Lung (tissue), 12 donors: ENCODE results near the gene DDX21. TPM values are rescaled to one million over a fixed set of nuclear protein-coding genes. Genes with fewer than 3 reads are reported as not detected.
"Not testable (repeated sequence)": the region's sequence is repeated elsewhere in the genome, so short reads cannot be mapped to it uniquely, and the experiment has no call there.

Source experiments
- ATAC-seq: fragments of 200-7000 bp; cut with Tn5 transposase; one replicate; pipeline ENCODE4 v1.9.1; 2020; ENCODE audit warnings: moderate number of reproducible peaks; ENCODE audit not compliant: insufficient read depth, low FRiP score
- DNase-seq, 3 donors: peaks; one replicate each; pipeline ENCODE4 v3.0.0-alpha.2; 2013 to 2017
- H3K27ac ChIP-seq, 2 donors: one replicate each; pipeline ENCODE4 v1.5.1; 2013; ENCODE audit warnings: mild to moderate bottlenecking in 2 of 2, moderate library complexity in 2 of 2, control low read depth in 1 of 2, inconsistent platforms in 1 of 2, low read depth in 1 of 2, low read length in 1 of 2
- H3K27me3 ChIP-seq, 3 donors: one replicate each; pipeline ENCODE4 v1.5.1; 2013; ENCODE audit warnings: low read length in 2 of 3; ENCODE audit not compliant: control insufficient read depth in 3 of 3, insufficient read depth in 3 of 3
- H3K36me3 ChIP-seq, 4 donors: one replicate each; pipeline ENCODE4 v1.5.1; 2013; ENCODE audit warnings: low read length in 4 of 4, mild to moderate bottlenecking in 1 of 4, moderate library complexity in 1 of 4; ENCODE audit not compliant: control insufficient read depth in 4 of 4, insufficient read depth in 4 of 4
- H3K4me1 ChIP-seq, 5 donors: one replicate each; pipeline ENCODE4 v1.5.1; 2013; ENCODE audit warnings: low read length in 5 of 5, mild to moderate bottlenecking in 2 of 5, moderate library complexity in 1 of 5; ENCODE audit not compliant: control insufficient read depth in 5 of 5, insufficient read depth in 5 of 5
- H3K4me3 ChIP-seq: one replicate; pipeline ENCODE4 v1.5.1; 2013; ENCODE audit warnings: mild to moderate bottlenecking, control low read depth, moderate library complexity
- H3K9ac ChIP-seq, 2 donors: one replicate each; pipeline ENCODE4 v1.5.1; 2013; ENCODE audit warnings: low read length in 2 of 2, control low read depth in 1 of 2; ENCODE audit not compliant: insufficient read depth in 1 of 2
- H3K9me3 ChIP-seq, 4 donors: one replicate each; pipeline ENCODE4 v1.5.1; 2013; ENCODE audit warnings: low read length in 3 of 4, mild to moderate bottlenecking in 1 of 4, moderate library complexity in 1 of 4; ENCODE audit not compliant: control insufficient read depth in 4 of 4, insufficient read depth in 3 of 4
- WGBS, 2 donors: extraction: QIAGEN DNeasy Blood & Tissue Kit; methylation state at CpG; one replicate each; pipeline ENCODE4 v1.1.7; 2013; 5-methylcytosine and 5-hydroxymethylcytosine counted together
- polyA plus RNA-seq, 2 donors: library from polyadenylated mRNA; stranded (reverse); fragments of 200-250 nt; gene quantifications; one replicate each; pipeline ENCODE4 v1.2.1, GENCODE V29; 2013
- total RNA-seq, 2 donors: library from RNA; depleted of rRNA in 1 of 2; stranded (reverse); fragments of >200 nt in 1 of 2; gene quantifications; one replicate each; pipeline ENCODE4 v1.2.1, GENCODE V29; 2014 to 2021
- TF ChIP-seq, protein P1 (sequence below): IDR thresholded peaks from 2 replicates; pipeline ENCODE4 v1.5.1; 2012; ENCODE audit warnings: mild to moderate bottlenecking; ENCODE audit errors: control extremely low read depth, extremely low read depth
- donor health status: control.
- donor health status: control.
- donor health status: Bipolar disorder and iron deficiency.
- donor health status: healthy.
- donor health status: DM: yes; HTN: yes; CAD: no.

The DDX21 gene
- total and polyA plus RNA-seq, 4 donors, result 20.6 to 76.6 (median 46.9) TPM

- not testable (repeated sequence) for DNase-seq, H3K9me3 ChIP-seq, H3K4me3 ChIP-seq, H3K27ac ChIP-seq, H3K9ac ChIP-seq, H3K27me3 ChIP-seq, H3K4me1 ChIP-seq, ATAC-seq
- 75 to 94% methylated on average over 3 of the region's 3 CpGs for WGBS, 2 donors
- H3K36me3 ChIP-seq, result peaks cover 3 to 19% (median 5%) of the 10 kb centered on the region in 4 donors
Observed at GRCh38 chr10:68932860-68933259, 23.1 kb upstream of the DDX21 start.

DNA sequence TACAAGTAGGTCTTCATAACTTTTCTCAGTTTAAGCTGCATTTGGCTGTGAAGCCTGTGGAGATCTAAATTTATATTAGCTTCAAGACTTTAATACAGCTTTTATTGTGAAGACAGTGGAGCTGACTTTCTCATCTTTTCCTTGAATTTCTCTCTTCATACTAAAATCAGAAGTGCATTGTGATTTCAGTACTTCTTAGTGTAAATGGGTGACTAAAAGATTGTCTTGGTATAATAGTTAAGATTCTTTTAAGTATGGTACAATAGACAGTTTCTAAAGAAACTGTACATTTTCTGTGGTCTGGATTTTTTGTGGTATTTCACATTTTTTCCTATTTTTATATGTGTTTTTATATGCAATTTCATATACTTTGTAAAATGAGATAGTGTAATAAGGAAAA, 21.0 kb upstream of the DDX21 start:
- DNase-seq (no peak), ATAC-seq (no peak)
- Histone ChIP-seq H3K27ac (no peak overlapping the region), H3K9me3 (no peaks in the 10 kb centered on the region), H3K36me3 (peaks cover 3 to 24% (median 8%) of the 10 kb centered on the region in 4 donors), H3K4me3 (no peak overlapping the region), H3K4me1 (no peaks in the 10 kb centered on the region), H3K9ac (no peak overlapping the region), H3K27me3 (no peaks in the 10 kb centered on the region)
- TF ChIP-seq, protein P1, sequence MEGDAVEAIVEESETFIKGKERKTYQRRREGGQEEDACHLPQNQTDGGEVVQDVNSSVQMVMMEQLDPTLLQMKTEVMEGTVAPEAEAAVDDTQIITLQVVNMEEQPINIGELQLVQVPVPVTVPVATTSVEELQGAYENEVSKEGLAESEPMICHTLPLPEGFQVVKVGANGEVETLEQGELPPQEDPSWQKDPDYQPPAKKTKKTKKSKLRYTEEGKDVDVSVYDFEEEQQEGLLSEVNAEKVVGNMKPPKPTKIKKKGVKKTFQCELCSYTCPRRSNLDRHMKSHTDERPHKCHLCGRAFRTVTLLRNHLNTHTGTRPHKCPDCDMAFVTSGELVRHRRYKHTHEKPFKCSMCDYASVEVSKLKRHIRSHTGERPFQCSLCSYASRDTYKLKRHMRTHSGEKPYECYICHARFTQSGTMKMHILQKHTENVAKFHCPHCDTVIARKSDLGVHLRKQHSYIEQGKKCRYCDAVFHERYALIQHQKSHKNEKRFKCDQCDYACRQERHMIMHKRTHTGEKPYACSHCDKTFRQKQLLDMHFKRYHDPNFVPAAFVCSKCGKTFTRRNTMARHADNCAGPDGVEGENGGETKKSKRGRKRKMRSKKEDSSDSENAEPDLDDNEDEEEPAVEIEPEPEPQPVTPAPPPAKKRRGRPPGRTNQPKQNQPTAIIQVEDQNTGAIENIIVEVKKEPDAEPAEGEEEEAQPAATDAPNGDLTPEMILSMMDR, result no peak

GRCh38 chr10:68938117-68938516, 17.9 kb upstream of the DDX21 start:
- peaks cover 0 to 14% (median 7%) of the 10 kb centered on the region in 4 donors for H3K36me3 ChIP-seq
- ATAC-seq, result no peak

DNA sequence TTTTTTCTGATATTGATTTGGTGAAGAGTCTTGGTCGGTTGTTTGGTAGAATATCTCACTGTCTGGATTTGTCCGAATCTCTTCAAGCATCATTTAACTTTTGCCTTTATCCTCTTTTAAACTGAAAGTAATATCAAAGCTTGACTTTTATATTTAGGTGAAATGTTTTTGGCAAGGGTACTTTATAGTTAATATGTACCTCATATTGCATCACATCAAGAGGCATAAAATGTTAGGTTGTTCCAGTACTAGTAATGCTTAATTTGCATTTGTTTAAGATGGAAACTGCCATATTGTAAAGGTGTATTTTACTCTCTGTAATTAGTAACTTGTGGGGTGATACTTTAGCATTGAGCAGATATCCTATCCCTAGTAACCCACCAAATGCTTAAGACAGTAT, 17.1 kb upstream of the DDX21 start:
- Histone ChIP-seq H3K9me3 (no peaks in the 10 kb centered on the region), H3K9ac (no peak overlapping the region), H3K27me3 (no peaks in the 10 kb centered on the region), H3K4me1 (no peaks in the 10 kb centered on the region), H3K36me3 (peaks cover 3 to 14% (median 9%) of the 10 kb centered on the region in 4 donors), H3K27ac (no peak overlapping the region), H3K4me3 (no peak overlapping the region)
- DNase-seq (no peak), ATAC-seq (no peak)
- 95 to 100% methylated on average over 2 of the region's 2 CpGs for WGBS, 2 donors
- TF ChIP-seq, protein P1, result no peak

More at GRCh38 chr10:68938117-68938516, 17.9 kb upstream of the DDX21 start:
- Histone ChIP-seq H3K27me3 (no peaks in the 10 kb centered on the region), H3K4me1 (no peaks in the 10 kb centered on the region), H3K9me3 (no peaks in the 10 kb centered on the region), H3K9ac (no peak overlapping the region), H3K4me3 (no peak overlapping the region), H3K27ac (no peak overlapping the region)
- TF ChIP-seq, protein P1, result no peak
- WGBS, 2 donors, result 66 to 75% methylated on average over 2 of the region's 2 CpGs
- DNase-seq, result peak in 1 of 3 donors; percentile 15

GRCh38 chr10:68940917-68941316, 15.1 kb upstream of the DDX21 start:
- H3K9ac ChIP-seq, H3K4me1 ChIP-seq, H3K9me3 ChIP-seq, H3K27me3 ChIP-seq, DNase-seq, ATAC-seq, H3K27ac ChIP-seq, H3K4me3 ChIP-seq: not testable (repeated sequence)
- peaks cover 3 to 15% (median 13%) of the 10 kb centered on the region in 4 donors for H3K36me3 ChIP-seq
